HG03342 (cell line): ENCODE measurements around the gene ITLN2.
"Not testable (repeated sequence)": the region's sequence is repeated elsewhere in the genome, so short reads cannot be mapped to it uniquely, and the experiment has no call there.

Experiments used
- ATAC-seq: cut with Tn5 transposase; IDR thresholded peaks from one replicate; pipeline ENCODE4 v1.9.1; 2021; ENCODE audit warnings: mild to moderate bottlenecking, moderate library complexity; ENCODE audit not compliant: unreplicated experiment

Gene ITLN2

GRCh38 chr1:160910170-160910750, 44.3 kb downstream of the ITLN2 start:
- ATAC-seq: no peak

DNA sequence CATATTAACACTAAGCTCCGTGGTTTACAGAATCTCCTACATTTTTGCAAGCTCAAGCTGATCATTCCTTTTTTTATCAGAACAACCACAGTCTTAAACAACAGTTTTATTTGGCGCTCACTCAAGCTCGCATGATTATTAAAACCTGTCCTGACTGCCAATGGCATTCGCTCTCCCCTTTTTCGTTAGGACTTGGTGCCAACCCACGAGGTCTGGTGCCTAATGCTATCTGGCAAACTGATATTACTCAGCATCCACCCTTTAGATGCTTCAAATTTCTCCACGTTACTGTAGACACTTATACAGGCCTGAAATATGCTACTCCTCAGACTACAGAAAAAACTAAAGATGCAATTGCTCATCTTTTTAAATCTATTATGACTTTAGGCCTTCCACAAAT, 46.6 kb downstream of the ITLN2 start:
- ATAC-seq: no peak

DNA sequence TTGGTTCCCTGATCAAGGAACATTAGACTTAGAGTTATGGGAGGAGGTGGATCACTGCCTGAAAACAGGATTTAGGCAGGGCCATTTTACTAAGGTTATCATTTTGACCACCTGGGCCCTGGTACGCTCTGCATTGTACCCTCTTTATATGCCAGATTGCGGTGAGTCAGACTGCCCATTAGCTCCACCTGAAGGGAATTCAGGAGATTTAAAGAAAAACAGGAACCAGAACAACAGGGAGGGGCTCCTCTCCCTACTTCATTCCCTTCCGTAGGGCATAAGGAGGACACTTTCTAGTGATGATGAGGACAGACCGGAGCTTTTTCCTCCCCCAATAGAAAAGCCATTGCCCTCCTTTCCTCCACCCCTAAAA, 49.0 kb downstream of the ITLN2 start:
- ATAC-seq: no peak

DNA sequence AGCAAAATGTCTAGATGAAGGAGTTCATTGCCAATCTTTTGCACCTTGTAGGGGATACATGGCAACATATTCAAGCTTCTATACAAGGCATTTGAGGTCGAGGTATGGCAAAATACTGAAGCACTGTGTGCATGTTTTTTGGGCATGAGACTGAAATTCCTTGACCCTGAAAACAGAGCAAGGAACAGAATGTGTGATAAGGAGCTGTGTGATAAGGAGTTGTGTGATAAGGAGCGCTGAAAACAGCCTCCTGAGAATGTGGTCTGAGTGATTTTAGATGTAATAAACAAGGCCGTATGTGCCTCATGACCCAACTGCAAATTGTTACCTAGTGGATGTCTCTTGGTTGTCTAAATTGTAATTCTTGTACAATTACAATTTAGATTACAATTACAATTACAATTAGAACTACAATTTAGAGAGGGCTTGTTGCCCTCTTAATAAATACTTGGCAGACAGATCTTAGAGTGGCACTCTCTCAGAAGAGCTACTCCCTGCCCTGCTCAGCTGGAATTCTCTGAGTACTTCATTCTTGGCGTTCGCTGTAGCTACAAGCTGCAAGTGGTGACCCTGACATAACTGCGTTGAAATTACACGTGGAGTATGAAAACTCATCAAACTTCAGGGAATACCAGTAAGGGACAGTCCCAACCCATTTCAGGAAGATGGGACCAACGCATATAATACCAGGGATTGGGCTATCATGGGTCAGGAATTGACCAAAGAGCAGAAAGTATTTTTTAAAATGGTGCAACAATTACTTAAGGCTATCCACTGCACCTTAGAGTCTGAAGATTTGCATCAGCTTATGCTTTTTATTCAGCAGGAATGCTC, 49.6 kb downstream of the ITLN2 start:
- ATAC-seq: no peak

DNA sequence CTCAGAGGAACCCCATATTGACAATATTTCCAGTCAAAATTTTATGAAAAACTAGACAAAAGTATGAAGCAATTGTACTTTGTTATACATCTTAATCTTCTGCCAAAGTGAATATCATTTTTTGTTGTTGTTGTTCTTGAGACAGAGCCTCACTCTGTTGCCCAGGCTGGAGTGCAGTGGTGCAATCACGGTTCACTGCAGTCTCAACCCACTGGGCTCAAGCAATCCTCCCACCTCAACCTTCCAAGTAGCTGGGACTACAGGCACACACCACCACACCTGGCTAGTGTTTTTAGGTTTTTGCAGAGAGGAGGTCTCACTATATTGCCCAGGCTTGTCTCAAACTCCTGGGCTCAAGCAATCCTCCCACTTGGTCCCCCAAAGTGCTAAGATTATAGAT, 52.4 kb downstream of the ITLN2 start:
- ATAC-seq: not testable (repeated sequence)

- ATAC-seq: no peak
These were observed 52.8 kb downstream of the ITLN2 start for GRCh38 chr1:160901768-160902167.

DNA sequence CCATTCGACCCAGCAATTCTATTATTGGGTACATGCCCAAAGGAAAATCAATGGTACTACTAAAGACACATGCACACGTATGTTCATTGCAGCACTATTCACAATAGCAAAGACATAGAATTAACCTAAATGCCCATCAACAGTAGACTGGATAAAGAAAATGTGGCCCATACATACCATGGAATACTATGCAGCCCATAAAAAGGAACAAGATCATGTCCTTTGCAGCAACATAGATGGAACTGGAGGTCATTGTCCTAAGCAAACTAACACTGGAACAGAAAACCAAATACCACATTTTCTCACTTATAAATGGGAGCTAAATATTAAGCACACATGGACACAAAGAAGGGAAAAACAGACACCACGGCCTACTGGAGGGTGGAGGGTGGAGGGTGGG, 53.9 kb downstream of the ITLN2 start:
- ATAC-seq: not testable (repeated sequence)
